NCI-H345 (cell line): Measurements from ENCODE around the gene COL1A1.
A peak's percentile ranks its signal among the peaks of the same experiment; 100 is the strongest.

ENCODE experiments used
- DNase-seq: peaks from one replicate; lab custom pipeline; 2025; lab: John Stamatoyannopoulos, UW

COL1A1 gene

GRCh38 chr17:50199803-50200456, 1.5 kb downstream of the COL1A1 start:
- peak; percentile 80 for DNase-seq

- DNase-seq, result no peak
Measured at GRCh38 chr17:50199211-50199802, 2.1 kb downstream of the COL1A1 start.

GRCh38 chr17:50198026-50198669, 3.3 kb downstream of the COL1A1 start:
- DNase-seq, result peak; percentile 20

- DNase-seq, result no peak
Measured at GRCh38 chr17:50196826-50197225, 4.6 kb downstream of the COL1A1 start.

DNA sequence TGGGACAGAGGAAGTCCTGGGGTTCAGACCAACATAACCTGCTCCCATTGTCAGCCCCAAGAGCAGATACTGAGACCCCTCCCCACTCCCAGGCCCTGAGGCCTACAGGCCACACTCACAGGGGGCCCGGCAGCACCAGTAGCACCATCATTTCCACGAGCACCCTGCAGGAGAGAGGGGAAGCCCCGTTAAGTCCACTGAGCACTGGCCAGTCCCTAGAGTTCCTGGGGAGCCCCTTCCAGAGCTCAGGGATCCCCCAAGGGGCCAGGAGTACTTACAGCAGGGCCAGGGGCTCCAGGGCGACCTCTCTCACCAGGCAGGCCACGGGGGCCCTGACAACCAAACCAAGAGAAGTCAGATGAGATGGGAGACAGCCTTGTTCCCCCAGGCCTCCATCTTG, 5.4 kb downstream of the COL1A1 start:
- DNase-seq, result no peak

DNA sequence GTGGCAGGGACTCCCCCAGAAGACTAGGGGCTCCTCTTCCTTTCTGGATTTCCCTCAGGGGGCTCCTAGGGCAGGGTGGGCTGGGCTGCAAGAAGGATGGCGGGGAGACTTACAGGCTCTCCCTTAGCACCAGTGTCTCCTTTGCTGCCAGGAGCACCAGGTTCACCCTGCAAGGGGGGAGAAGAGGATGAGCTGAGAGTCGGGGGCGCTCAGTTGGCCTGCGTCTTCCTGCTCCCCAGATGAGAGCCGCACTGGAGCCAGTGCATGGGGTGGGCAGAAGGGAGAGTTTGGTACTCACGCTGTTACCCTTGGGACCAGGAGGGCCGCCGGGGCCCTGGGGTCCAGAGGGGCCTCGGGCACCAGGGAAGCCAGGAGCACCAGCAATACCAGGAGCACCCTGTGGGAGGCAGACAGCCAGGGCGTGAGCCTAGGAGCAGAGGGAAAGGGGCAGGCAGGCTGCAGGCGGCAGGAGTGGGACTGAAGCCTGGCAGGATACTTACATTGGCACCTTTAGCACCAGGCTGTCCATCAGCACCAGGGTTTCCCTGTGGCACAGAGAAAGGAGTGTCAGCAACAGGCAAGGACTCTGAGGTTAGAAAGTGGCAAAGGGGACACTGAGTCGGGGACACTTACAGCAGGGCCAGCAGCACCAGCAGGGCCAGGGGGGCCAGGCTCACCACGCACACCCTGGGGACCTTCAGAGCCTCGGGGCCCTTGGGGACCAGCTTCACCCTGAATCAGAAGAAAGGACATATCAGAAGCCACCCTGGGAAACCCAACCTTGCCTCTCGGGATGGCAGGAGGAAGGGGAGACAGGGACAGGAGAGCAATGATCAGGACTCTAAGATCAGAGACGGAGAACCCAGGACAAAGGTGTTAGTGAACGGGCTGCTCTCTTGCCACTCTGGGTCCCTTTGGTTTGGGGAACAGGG, 6.2 kb downstream of the COL1A1 start:
- DNase-seq, result no peak

GRCh38 chr17:50194140-50194933, 7.1 kb downstream of the COL1A1 start:
- no peak for DNase-seq

GRCh38 chr17:50192618-50193291, 8.7 kb downstream of the COL1A1 start:
- DNase-seq, result no peak

DNA sequence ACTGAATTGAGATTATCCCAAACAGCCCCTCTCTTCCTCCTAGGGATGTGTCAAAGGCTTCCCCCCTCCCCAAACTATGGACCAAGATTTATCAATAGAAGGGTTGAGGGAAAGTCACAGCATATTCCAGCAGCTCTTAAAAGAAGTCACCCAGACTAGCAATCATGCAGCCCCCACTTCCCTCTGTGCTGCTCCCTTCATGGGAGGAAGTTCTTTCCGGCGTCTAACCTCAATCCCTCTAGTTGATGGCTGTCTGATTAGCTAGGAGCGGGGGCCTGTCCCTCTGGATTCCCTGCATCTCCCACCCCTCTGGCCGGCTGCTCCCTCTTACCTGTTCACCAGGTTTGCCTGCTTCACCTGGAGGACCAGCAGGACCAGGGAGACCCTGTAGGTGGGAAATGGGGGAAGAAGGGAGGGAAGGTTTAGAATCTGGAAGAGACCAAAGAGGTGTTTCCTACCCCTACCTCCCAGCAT, 9.2 kb downstream of the COL1A1 start:
- DNase-seq, result no peak

- no peak for DNase-seq
Measured at GRCh38 chr17:50191359-50192143, 9.9 kb downstream of the COL1A1 start.

DNA sequence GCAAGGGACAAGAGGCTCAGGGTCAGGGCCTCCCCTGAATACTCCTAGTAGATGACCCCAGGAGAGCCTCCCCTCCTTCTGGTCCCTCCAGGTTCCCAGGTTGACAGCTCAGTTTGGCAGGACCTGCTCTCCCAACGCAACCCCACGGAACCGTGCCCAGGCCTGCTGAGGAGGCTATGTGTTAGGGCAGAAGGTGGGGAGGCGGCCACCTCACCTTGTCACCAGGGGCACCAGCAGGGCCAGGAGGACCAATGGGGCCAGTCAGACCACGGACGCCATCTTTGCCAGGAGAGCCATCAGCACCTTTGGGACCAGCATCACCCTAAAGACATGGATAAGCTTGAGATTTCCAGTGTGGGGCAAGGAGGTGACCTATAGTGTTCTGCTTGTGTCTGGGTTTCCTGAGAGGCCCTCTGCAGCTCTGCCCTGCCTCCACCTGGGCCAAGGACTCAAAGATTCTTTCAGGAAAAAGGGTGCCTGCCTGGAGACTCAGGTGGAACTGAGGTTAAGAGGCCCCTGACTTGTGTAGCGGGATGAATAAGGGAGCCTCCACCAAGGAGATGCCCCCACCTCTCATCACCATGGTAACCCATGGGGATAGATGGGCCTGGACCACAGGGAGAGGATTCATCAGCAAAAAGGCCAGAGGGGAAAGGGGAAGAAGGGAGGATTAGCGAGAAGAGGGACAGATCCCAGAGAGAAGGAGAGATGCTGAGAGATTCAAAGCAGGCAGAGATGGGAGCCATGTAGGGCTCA, 10.7 kb downstream of the COL1A1 start:
- DNase-seq, result no peak

GRCh38 chr17:50190293-50190602, 11.2 kb downstream of the COL1A1 start:
- DNase-seq, result no peak

- no peak for DNase-seq
Measured at GRCh38 chr17:50189550-50190292, 11.7 kb downstream of the COL1A1 start.

DNA sequence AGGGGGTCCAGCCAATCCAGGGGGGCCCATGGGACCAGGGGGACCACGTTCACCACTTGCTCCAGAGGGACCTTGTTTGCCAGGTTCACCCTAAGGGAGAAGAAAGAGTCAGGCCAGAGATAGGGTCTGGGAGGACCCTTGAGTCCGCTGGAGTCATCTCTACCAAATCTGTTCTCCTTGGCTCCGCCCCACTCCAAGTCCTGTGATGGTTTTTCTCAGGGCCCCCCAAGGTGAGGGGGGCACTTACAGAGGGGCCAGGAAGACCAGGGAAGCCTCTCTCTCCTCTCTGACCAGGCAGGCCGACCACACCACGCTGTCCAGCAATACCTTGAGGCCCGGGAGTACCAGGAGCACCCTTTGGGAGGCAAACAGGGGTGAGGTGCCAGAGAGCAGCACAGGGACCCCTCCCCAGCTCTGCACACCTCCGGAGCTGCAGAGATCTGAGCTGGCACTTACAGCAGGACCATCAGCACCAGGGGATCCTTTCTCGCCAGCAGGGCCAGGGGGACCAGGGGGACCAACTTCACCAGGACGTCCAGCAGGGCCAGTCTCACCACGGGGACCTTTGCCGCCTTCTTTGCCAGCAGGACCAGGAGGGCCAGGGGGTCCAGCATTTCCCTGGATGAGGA, 12.4 kb downstream of the COL1A1 start:
- no peak for DNase-seq

GRCh38 chr17:50188531-50188920, 12.9 kb downstream of the COL1A1 start:
- DNase-seq, result no peak

DNA sequence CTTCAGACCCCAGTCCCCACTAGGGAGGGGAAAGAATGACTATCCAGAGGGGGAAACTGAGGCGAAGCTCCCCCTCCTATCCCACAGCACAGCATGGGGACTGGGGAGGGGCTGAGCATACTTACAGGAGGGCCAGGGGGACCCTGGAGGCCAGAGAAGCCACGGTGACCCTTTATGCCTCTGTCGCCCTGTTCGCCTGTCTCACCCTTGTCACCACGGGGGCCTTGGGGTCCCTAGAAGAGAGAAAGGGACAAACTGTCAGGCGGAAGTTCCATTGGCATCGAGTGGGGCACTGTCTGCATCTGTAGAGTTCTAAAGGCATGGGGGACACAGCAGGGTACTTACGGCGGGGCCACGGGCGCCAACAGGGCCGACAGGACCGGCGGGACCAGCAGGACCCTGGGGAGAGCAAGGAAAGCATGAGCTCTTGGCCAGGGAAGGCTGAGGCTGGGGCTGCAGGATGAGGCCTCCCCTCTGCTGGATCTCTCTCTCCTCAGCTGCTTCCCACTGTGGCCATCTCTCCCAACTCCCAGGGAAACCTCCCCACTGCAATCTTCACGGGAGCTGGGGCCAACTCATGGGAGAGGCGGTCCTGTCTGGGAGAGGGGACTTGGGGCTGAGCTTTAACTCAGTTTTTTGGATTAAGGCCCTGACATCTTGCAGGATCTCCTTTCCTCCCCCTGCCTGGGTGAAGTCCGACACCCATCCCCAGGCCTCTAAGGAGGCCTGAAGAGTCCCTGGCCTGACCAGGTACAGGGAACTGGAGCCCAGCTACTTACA, 13.5 kb downstream of the COL1A1 start:
- DNase-seq, result no peak

- DNase-seq, result no peak
Measured at GRCh38 chr17:50187394-50187725, 14.1 kb downstream of the COL1A1 start.
